HG02852 (cell line): Measurements from ENCODE around the gene EML1.

Source experiments
- ATAC-seq: cut with Tn5 transposase; IDR thresholded peaks from one replicate; pipeline ENCODE4 v1.9.1; 2021; ENCODE audit warnings: mild to moderate bottlenecking, moderate library complexity; ENCODE audit not compliant: unreplicated experiment

Gene EML1

GRCh38 chr14:99777951-99778350 is 15.3 kb upstream of the EML1 start:
- no peak for ATAC-seq

GRCh38 chr14:99779751-99780150 is 13.5 kb upstream of the EML1 start:
- ATAC-seq = no peak

GRCh38 chr14:99780690-99781089 is 12.5 kb upstream of the EML1 start:
- ATAC-seq = no peak

- ATAC-seq = no peak
Measured at GRCh38 chr14:99781091-99781490, 12.1 kb upstream of the EML1 start.

GRCh38 chr14:99781853-99782610 is 11.2 kb upstream of the EML1 start:
- ATAC-seq = no peak

- no peak for ATAC-seq
Measured at GRCh38 chr14:99784508-99784907, 8.7 kb upstream of the EML1 start.

- no peak for ATAC-seq
Measured at GRCh38 chr14:99785426-99785825, 7.8 kb upstream of the EML1 start.

- ATAC-seq = no peak
Measured at GRCh38 chr14:99786511-99786989, 6.7 kb upstream of the EML1 start.

- no peak for ATAC-seq
Measured at GRCh38 chr14:99788713-99789112, 4.5 kb upstream of the EML1 start.

- no peak for ATAC-seq
Measured at GRCh38 chr14:99789581-99789980, 3.6 kb upstream of the EML1 start.

GRCh38 chr14:99790201-99790977 is 2.8 kb upstream of the EML1 start:
- no peak for ATAC-seq

- ATAC-seq = no peak
Measured at GRCh38 chr14:99790978-99791376, 2.2 kb upstream of the EML1 start.

GRCh38 chr14:99791476-99792209 is 1.6 kb upstream of the EML1 start:
- no peak for ATAC-seq

- no peak for ATAC-seq
Measured at GRCh38 chr14:99792210-99792535, 1.0 kb upstream of the EML1 start.

GRCh38 chr14:99792551-99793212 is 531 bp upstream of the EML1 start:
- no peak for ATAC-seq

GRCh38 chr14:99794151-99794780 is 1.1 kb downstream of the EML1 start:
- ATAC-seq = no peak

- no peak for ATAC-seq
Measured at GRCh38 chr14:99795046-99795445, 1.8 kb downstream of the EML1 start.

GRCh38 chr14:99797231-99797630 is 4.0 kb downstream of the EML1 start:
- ATAC-seq = no peak

- no peak for ATAC-seq
Measured at GRCh38 chr14:99800781-99801180, 7.6 kb downstream of the EML1 start.

GRCh38 chr14:99802301-99803105 is 9.3 kb downstream of the EML1 start:
- ATAC-seq = no peak
